ENCODE results near the gene RABGAP1L. TPM values are rescaled to one million over a fixed set of nuclear protein-coding genes. Genes with fewer than 3 reads are reported as not detected.

The RABGAP1L gene
- total RNA-seq, 2 experiments from 2014 or later, result 59.8 to 67.6 TPM

DNA sequence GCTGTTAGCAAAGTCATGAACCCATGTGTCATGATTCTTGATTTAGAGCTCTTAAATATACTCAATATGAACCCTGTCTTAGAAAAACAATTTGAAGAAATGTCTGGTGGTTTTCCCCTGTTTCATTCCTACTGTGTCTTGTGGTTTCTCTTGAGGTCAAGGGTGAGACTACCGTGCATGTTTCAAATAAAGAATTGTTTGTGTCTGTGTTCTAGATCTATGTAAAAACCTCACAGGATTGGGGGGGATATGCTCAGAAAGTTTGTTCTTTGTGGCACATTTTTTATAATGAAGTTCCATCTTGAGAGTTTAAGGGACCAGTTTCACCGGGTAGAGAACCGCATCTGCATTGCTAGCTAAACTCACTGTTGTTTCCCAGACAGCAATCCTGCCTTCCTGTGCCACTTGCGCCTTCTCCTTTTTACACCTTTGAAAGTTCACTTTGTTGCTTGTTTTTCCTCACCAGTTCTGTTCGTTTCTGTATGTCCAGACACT lies 809.5 kb downstream of the RABGAP1L start:
- intact Hi-C loops (cut with DNase I, micrococcal nuclease), result loop anchor here (1.0 to 5.0 kb wide), 6 partner anchors 14 to 171 kb away; partner anchors contain the start of gene CACYBP (in 1 of the 2)

GRCh38 chr1:174969977-174970376 lies 810.7 kb downstream of the RABGAP1L start:
- ATAC-seq (ENCODE audit: poor library complexity) (no peak), DNase-seq (peak in 2 of 14 experiments; percentile 20 to 64)
- ChIA-PET CTCF (interaction anchor here (1.1 to 1.2 kb wide), 2 partner anchors 20 to 60 kb away, joined by 4 read pairs; no protein-coding TSS in a partner anchor), POLR2A (interaction anchor here (1.4 to 10.4 kb wide), 5 partner anchors 9 to 87 kb away, joined by 5 to 338 read pairs (median 22); partner anchors contain the start of gene CACYBP)
- H3K9me3 Mint-ChIP-seq, result no peaks in the 10 kb centered on the region
- Histone ChIP-seq H3K27me3 (ENCODE audit: control insufficient read depth in 1 of 2, insufficient read depth in 2 of 2, low read length in 2 of 2) (no peaks in the 10 kb centered on the region), H3K27ac (ENCODE audit: low read depth in 1 of 2, low read length in 2 of 2) (peak overlapping the region; percentile 45 to 88), H3K4me1 (ENCODE audit: insufficient read depth, low read length) (peaks cover 48% of the 10 kb centered on the region), H3K9me3 (ENCODE audit: control insufficient read depth in 1 of 2, insufficient read depth in 1 of 2, low read length in 2 of 2) (no peaks in the 10 kb centered on the region), H3K36me3 (ENCODE audit: insufficient read depth, low read length) (peaks cover 16% of the 10 kb centered on the region), H3K4me3 (ENCODE audit: low read length) (no peak overlapping the region)
- peaks cover 27% of the 10 kb centered on the region for H3K36me3 Mint-ChIP-seq (ENCODE audit: low read depth)
- peaks cover 60% of the 10 kb centered on the region for H3K4me1 Mint-ChIP-seq (ENCODE audit: low read depth)
- no peaks in the 10 kb centered on the region for H3K27me3 Mint-ChIP-seq
- H3K27ac Mint-ChIP-seq, result peak overlapping the region; percentile 95
- H3K4me3 Mint-ChIP-seq, result peak overlapping the region; percentile 50
- intact Hi-C loops (cut with DNase I, micrococcal nuclease), result loop anchor here (2.0 to 5.0 kb wide), 5 partner anchors 13 to 173 kb away; no protein-coding TSS in a partner anchor
- no peak for TF ChIP-seq CTCF (IDR thresholded peaks at IDR 0.05)

More for the DNA sequence above, 809.5 kb downstream of the RABGAP1L start:
- Mint-ChIP-seq H3K27ac (peak overlapping the region; percentile 95), H3K36me3 (ENCODE audit: low read depth) (peaks cover 18% of the 10 kb centered on the region), H3K4me3 (peak overlapping the region; percentile 59), H3K27me3 (no peaks in the 10 kb centered on the region), H3K4me1 (ENCODE audit: low read depth) (peaks cover 71% of the 10 kb centered on the region), H3K9me3 (no peaks in the 10 kb centered on the region)
- Histone ChIP-seq H3K27me3 (ENCODE audit: control insufficient read depth in 1 of 2, insufficient read depth in 2 of 2, low read length in 2 of 2) (no peaks in the 10 kb centered on the region), H3K4me1 (ENCODE audit: insufficient read depth, low read length) (peaks cover 50% of the 10 kb centered on the region), H3K4me3 (ENCODE audit: low read length) (peak overlapping the region; percentile 26), H3K9me3 (ENCODE audit: control insufficient read depth in 1 of 2, insufficient read depth in 1 of 2, low read length in 2 of 2) (no peaks in the 10 kb centered on the region), H3K27ac (ENCODE audit: low read depth in 1 of 2, low read length in 2 of 2) (peak overlapping the region; percentile 76 to 88), H3K36me3 (ENCODE audit: insufficient read depth, low read length) (peaks cover 7% of the 10 kb centered on the region)
- ATAC-seq (ENCODE audit: poor library complexity) (peak; percentile 43), DNase-seq (peak in 9 of 14 experiments; percentile 7 to 90 (median 28))
- ChIA-PET CTCF (interaction anchor here (1.3 kb wide), 3 partner anchors 14 to 169 kb away, joined by 6 to 8 read pairs (median 8); no protein-coding TSS in a partner anchor), POLR2A (interaction anchor here (0.6 to 10.4 kb wide), 28 partner anchors 9 to 1145 kb away, joined by 3 to 338 read pairs (median 4); partner anchors contain the start of genes CACYBP, CENPL, DARS2 and MRPS14)
- TF ChIP-seq CTCF (IDR thresholded peaks at IDR 0.05), result no peak

DNA sequence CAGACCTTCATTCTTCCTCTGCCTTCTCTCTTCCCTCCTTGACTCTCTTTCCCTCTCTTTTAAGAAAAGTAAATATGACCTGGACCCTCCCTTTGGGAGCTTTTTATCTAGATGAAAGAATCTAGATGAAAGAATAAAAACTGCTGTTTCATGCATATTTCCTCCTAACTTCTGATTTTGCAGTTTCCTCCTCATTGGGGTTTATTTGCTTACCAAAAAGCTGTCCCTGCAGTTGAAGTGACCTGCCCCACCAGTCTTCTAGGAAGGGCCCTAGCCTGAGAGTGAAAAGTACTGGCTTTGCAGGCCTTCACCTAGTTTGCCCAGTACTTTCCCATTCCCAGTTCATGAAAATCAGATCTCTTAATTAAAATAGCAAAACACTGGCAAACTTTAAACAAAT lies 812.1 kb downstream of the RABGAP1L start:
- Mint-ChIP-seq H3K4me1 (ENCODE audit: low read depth) (peaks cover 57% of the 10 kb centered on the region), H3K9me3 (no peaks in the 10 kb centered on the region), H3K27me3 (no peaks in the 10 kb centered on the region), H3K27ac (peak overlapping the region; percentile 50), H3K4me3 (peak overlapping the region; percentile 27), H3K36me3 (ENCODE audit: low read depth) (peaks cover 42% of the 10 kb centered on the region)
- POLR2A ChIA-PET, result interaction anchor here (0.8 to 10.4 kb wide), 3 partner anchors 11 to 28 kb away, joined by 3 to 338 read pairs (median 22); partner anchors contain the start of gene CACYBP
- intact Hi-C loops (cut with DNase I, micrococcal nuclease), result no loop called here
- DNase-seq, result no peak
- Histone ChIP-seq H3K27me3 (ENCODE audit: control insufficient read depth in 1 of 2, insufficient read depth in 2 of 2, low read length in 2 of 2) (no peaks in the 10 kb centered on the region), H3K36me3 (ENCODE audit: insufficient read depth, low read length) (peaks cover 30% of the 10 kb centered on the region), H3K9me3 (ENCODE audit: control insufficient read depth in 1 of 2, insufficient read depth in 1 of 2, low read length in 2 of 2) (no peaks in the 10 kb centered on the region), H3K4me1 (ENCODE audit: insufficient read depth, low read length) (peaks cover 43% of the 10 kb centered on the region), H3K4me3 (ENCODE audit: low read length) (no peak overlapping the region), H3K27ac (ENCODE audit: low read depth in 1 of 2, low read length in 2 of 2) (no peak overlapping the region)
- ATAC-seq (ENCODE audit: poor library complexity), result no peak
- CTCF ChIA-PET, result interaction anchor here (1.2 kb wide), 1 partner anchor 58 kb away, joined by 4 read pairs; no protein-coding TSS in a partner anchor
- no peak for TF ChIP-seq CTCF (IDR thresholded peaks at IDR 0.05)

Data from CD4-positive, alpha-beta T cell (primary cell).